Hematopoietic multipotent progenitor cell treated with erythropoietin and hydrocortisone succinate and interleukin-3 and kit ligand, for 17 days (in vitro differentiated cells): Measurements from ENCODE around the gene SH2D3A.
"Not testable (repeated sequence)": the region's sequence is repeated elsewhere in the genome, so short reads cannot be mapped to it uniquely, and the experiment has no call there.

Source experiments
- DNase-seq: peaks from one replicate; pipeline ENCODE4 v3.0.0-alpha.2; 2015; ENCODE audit warnings: low spot score

SH2D3A gene

DNA sequence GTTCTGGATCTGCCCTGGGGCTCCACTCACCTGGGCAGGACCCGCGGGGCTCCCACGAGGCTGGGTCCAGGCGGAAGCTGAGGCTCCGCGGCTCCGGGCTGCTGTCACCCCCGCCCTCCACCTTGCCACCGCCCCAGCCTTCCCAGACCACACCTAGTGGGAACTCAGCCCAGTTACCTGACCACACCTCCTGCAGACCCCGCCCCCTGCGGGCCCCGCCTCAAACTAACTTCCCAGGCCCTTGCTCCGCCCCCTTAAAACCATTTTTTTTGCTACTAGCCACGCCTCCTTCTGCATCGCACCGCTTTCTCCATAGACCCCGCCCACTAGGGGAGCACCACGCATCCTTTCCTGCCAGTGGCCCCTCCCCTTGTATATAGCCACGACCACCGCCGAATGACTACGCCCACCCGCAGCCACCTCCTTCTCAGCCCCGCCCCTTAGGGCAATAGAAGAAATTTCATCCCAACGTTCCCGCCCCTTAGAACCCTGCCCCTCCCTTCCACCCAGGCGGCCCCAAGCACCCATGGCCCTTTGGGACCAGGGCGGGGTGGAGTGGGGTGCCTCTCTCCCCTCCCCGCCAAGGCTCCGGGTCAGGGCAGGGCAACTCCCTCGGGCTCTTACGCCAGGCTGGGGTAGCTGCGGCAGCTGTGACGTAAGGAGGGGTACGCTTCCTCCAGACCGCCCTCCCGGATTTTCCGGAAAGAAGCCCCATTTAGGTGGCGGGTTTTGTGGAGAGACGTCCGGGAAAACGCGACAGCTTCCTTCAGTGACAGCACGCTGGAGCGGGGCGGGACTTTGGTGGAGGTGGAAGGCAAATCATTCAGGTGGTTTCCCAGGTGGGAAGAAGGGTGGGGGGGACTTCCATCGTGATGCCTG is at the start of gene SH2D3A:
Gene SH2D3A, minus strand, starts transcription at position 79 of the 879 bp plus-strand sequence. CDS start 3,687 bp downstream, outside the sequence.
- DNase-seq = peak; percentile 90

DNA sequence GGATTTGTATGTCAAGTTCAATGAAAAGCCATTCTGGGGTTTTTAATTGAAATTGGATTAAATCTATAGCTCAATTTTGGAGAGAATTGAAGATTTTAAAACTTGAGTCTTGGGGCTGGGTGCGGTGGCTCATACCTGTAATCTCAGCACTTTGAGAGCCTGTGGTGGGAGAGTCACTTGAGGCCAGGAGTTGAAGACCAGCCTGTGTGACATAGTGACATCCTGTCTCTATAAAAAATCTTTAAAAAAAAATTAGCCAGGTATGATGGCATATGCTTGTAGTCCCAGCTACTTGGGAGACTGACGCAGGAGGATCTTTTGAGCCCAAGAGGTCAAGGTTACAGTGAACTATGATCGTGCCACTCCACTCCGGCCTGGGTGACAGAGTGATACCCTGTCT is 46.4 kb upstream of the SH2D3A start:
- no peak for DNase-seq

GRCh38 chr19:6812612-6813011 is 45.4 kb upstream of the SH2D3A start:
- no peak for DNase-seq

- no peak for DNase-seq
Measured at GRCh38 chr19:6811906-6812305, 44.7 kb upstream of the SH2D3A start.

DNA sequence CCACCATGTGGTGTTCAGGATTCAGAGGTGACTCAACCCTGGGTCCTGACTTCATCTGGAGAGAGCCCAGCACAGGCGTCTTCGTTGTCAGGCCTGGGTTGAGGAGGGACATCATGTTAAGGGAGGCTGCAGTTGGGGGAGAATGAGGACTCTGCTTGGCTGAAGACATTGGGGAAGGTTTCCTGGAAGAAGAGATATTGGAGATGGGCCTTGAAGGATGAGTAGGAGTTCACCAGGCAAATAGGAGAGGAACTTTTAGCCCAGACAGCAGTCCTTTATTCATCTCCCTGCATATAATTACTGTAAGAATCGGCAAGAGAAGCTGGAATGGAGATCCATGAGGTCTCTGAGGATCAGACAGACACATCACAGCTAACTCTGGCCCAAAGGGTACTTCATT is 44.1 kb upstream of the SH2D3A start:
- no peak for DNase-seq

- no peak for DNase-seq
Measured at GRCh38 chr19:6809262-6809661, 42.0 kb upstream of the SH2D3A start.

DNA sequence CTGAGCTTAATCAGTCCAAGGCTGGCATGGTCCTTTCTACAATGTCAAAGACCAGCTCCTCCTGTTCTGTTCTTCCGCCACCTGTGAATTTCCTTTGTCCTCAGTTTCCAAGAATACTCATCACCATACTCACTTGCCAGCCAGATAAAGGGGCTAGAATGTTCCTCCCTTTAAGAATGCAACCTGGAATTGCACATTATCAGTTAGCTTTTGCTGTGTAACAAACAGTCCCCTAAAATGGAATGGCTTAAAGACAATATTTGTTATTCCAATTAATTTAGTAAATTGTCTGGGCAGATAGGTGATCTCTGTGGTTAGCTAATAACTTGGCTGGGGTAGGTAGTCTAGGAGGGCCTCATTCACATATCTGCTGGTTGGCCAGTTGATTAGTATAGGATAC is 41.3 kb upstream of the SH2D3A start:
- no peak for DNase-seq

- DNase-seq = no peak
Measured at GRCh38 chr19:6807291-6807690, 40.1 kb upstream of the SH2D3A start.

GRCh38 chr19:6806488-6806887 is 39.3 kb upstream of the SH2D3A start:
- no peak for DNase-seq

- no peak for DNase-seq
Measured at GRCh38 chr19:6803036-6803404, 35.8 kb upstream of the SH2D3A start.

- DNase-seq = no peak
Measured at GRCh38 chr19:6802336-6803035, 35.3 kb upstream of the SH2D3A start.

- DNase-seq = peak; percentile 9
Measured at GRCh38 chr19:6801485-6802086, 34.4 kb upstream of the SH2D3A start.

GRCh38 chr19:6800991-6801484 is 33.8 kb upstream of the SH2D3A start:
- DNase-seq = no peak

DNA sequence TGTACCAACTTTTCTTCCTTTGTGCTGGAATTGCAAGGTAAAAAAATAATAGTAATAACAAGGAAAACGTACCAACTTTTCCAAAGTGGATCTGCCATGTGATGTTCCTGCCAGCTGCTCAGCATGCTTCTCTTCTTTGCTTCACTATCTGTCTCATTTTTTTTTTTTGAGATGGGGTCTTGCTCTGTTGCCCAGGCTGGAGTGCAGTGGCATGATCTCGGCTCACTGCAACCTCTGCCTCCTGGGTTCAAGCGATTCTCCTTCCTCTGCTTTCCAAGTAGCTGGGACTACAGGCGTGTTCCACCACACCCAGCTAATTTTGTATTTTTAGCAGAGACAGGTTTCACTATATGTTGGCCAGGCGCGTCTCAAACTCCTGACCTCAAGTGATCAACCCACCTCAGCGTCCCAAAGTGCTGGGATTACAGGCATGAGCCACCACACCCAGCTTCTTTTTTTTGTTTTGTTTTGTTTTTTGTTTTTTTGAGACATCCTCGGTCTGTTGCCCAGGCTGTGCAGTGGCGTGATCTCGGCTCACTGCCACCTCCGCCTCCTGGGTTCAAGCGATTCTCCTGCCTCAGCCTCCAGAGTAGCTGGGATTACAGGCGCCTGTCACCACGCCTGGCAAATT is 33.0 kb upstream of the SH2D3A start:
- not testable (repeated sequence) for DNase-seq

DNA sequence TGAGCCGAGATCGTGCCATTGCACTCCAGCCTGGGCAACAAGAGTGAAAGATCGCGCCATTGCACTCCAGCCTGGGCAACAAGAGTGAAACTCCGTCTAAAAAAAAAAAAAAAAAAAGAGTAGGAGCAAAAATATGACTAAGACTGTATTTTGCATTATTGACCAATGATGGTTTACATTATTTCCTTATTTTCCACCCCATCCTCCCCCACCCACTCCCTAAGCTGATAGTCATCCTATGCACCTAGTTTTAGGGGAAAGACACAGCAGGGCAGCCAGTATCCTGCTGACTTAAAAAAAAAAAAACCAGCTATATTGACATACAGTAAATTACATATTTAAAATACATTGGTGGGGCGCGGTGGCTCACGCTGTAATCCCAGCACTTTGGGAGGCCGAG is 30.4 kb upstream of the SH2D3A start:
- DNase-seq = no peak

GRCh38 chr19:6796278-6796677 is 29.0 kb upstream of the SH2D3A start:
- DNase-seq = no peak

DNA sequence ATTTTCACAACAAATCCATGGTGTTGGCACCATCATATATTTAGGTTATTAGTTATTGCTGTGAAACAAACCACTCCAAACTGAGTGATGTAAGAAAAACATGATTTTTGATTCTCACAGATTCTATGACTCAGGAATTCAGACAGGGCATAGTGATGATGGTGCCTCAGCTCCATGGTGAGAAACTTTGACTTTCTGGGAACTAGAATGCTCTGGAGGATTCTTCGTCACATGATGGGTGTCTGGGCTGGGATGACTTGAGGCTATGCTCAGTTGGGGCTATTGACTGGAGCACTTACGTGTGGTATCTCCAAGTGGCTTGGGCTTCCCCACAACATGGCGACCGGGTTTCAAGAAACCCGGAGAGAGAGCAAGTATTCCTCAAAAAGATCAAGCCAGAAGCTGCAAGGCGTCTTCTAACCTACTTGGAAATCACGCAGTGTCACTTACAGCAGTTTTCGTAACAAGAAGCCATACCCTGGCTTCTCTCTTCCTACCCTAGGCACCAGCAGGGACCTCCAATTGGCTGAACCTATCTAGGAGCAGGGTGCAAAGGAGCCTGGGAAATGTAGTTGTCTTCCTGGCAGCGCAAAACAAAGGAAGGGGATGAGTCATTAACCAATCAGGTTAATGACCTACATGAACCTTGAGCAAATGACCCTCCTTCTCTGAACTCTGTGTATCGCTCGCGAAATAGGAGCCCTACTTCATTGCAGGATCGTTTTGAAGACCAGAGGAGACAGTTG is 27.6 kb upstream of the SH2D3A start:
- no peak for DNase-seq

GRCh38 chr19:6793973-6794372 is 26.7 kb upstream of the SH2D3A start:
- DNase-seq = no peak

DNA sequence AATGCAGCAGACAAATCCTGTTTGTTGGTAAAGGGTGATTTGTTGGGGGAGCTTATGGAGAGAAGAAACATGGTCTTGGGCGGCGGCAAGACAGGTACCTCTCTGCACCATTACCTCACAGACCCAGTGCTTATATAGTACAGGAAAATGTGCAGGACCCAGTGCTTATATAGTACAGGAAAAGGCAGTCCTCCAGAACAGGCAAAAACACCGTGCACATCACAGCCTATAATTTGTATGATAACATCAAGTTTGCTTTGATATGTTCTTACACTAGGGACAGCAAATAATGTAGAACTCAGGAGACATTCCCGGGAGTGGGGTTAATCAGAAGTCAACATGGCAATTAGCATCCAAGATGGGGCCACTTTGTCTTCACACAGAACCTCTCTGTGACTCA is 26.2 kb upstream of the SH2D3A start:
- no peak for DNase-seq

- DNase-seq = no peak
Measured at GRCh38 chr19:6791237-6791636, 24.0 kb upstream of the SH2D3A start.
